Hepatocyte (in vitro differentiated cells): ENCODE results near the gene SLC5A4. TPM values are rescaled to one million over a fixed set of nuclear protein-coding genes. Genes with fewer than 3 reads are reported as not detected.

ENCODE experiments used
- DNase-seq: peaks from one replicate; pipeline ENCODE4 v3.0.0-alpha.2; 2016; ENCODE audit warnings: low spot score
- H2AFZ ChIP-seq: fragments of 200-600 bp; sonication (generic); 2 replicates; pipeline ENCODE4 v1.6.0; 2016; ENCODE audit warnings: antibody characterized with exemption, mild to moderate bottlenecking
- H3K27ac ChIP-seq: fragments of 200-600 bp; sonication (generic); 2 replicates; pipeline ENCODE4 v1.5.1; 2016; ENCODE audit warnings: mild to moderate bottlenecking
- H3K27me3 ChIP-seq: fragments of 200-600 bp; sonication (generic); 2 replicates; pipeline ENCODE4 v1.6.1; 2016
- H3K36me3 ChIP-seq: fragments of 200-600 bp; sonication (generic); replicated peaks from 2 replicates; pipeline ENCODE4 v1.5.1; 2016; ENCODE audit warnings: low read depth; ENCODE audit not compliant: insufficient read depth
- H3K4me1 ChIP-seq: fragments of 200-600 bp; sonication (generic); 2 replicates; pipeline ENCODE4 v1.5.1; 2016; ENCODE audit warnings: mild to moderate bottlenecking, moderate library complexity; ENCODE audit not compliant: insufficient read depth
- H3K4me2 ChIP-seq: fragments of 200-600 bp; sonication (generic); 2 replicates; pipeline ENCODE4 v1.6.0; 2016
- H3K4me3 ChIP-seq: fragments of 200-600 bp; sonication (generic); 2 replicates; pipeline ENCODE4 v1.5.1; 2016; ENCODE audit warnings: mild to moderate bottlenecking
- H3K79me2 ChIP-seq: fragments of 200-600 bp; sonication (generic); 2 replicates; pipeline ENCODE4 v1.6.0; 2017; ENCODE audit warnings: mild to moderate bottlenecking
- H3K9me2 ChIP-seq: fragments of 200-600 bp; sonication (generic); replicated peaks from 2 replicates; pipeline ENCODE4 v1.6.0; 2017; ENCODE audit warnings: mild to moderate bottlenecking; ENCODE audit not compliant: insufficient read depth
- H3K9me3 ChIP-seq: fragments of 200-600 bp; sonication (generic); 2 replicates; pipeline ENCODE4 v1.5.1; 2016; ENCODE audit warnings: low read depth, mild to moderate bottlenecking
- H4K20me1 ChIP-seq: fragments of 200-600 bp; sonication (generic); 2 replicates; pipeline ENCODE4 v1.6.0; 2016; ENCODE audit warnings: mild to moderate bottlenecking; ENCODE audit not compliant: insufficient read depth, poor library complexity, severe bottlenecking
- EZH2 ChIP-seq: fragments of 200-600 bp; sonication (generic); IDR thresholded peaks from 2 replicates; pipeline ENCODE4 v1.6.1; 2016; ENCODE audit warnings: antibody characterized with exemption, mild to moderate bottlenecking, borderline replicate concordance
- EZH2phosphoT487 ChIP-seq: fragments of 200-600 bp; sonication (generic); IDR thresholded peaks from one replicate; pipeline ENCODE4 v1.6.1; 2018; ENCODE audit warnings: antibody characterized with exemption, mild to moderate bottlenecking, low read depth, moderate library complexity; ENCODE audit not compliant: unreplicated experiment, severe bottlenecking
- WGBS: methylation state at CpG from one replicate; pipeline ENCODE4 v1.1.6; 2016; ENCODE audit warnings: low lambda C conversion rate; ENCODE audit errors: missing lambda C conversion rate; 5-methylcytosine and 5-hydroxymethylcytosine counted together
- polyA plus RNA-seq: library from polyadenylated mRNA; unstranded; fragments of >200 nt; fragmentation: Nextera tagmentation; extraction: Ambion mirVana; gene quantifications from 2 replicates; pipeline ENCODE4 v1.2.1, GENCODE V29; 2016
- total RNA-seq: library from RNA; depleted of rRNA; stranded (reverse); fragments of >200 nt; gene quantifications from 2 replicates; pipeline ENCODE4 v1.2.3, GENCODE V29; 2014
- TF ChIP-seq, protein P1 (sequence below): fragments of 200-600 bp; sonication (generic); IDR thresholded peaks from 2 replicates; pipeline ENCODE4 v1.5.1; 2016; ENCODE audit warnings: antibody characterized with exemption, mild to moderate bottlenecking; ENCODE audit not compliant: poor library complexity

The SLC5A4 gene
- total and polyA plus RNA-seq, 2 experiments from 2014 or later, result 0.47 TPM; not detected in 1

DNA sequence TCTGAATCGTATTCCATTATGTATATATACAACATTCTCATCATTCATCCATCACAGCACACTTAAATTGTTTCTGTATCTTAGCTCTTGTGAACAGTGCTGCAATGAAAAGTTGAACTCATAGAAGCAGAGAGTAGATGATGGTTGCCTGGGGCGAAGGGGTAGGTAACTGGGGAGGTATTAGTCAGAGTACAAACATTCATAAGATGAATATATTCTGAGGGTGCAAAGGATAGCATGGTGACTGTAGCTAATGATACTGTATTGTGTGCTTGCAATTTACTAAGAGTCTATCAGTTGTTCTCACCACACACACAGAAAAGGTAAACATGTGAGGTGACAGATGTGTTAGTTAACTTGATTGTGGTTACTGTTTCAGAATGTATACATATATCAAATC lies 37.7 kb downstream of the SLC5A4 start:
- no peaks in the 10 kb centered on the region for H3K27me3 ChIP-seq
- H3K79me2 ChIP-seq, result no peaks in the 10 kb centered on the region
- WGBS, result 93% methylated on average over 2 of the region's 2 CpGs
- H2AFZ ChIP-seq, result no peak overlapping the region
- no peaks in the 10 kb centered on the region for H3K36me3 ChIP-seq
- TF ChIP-seq EZH2 (no peak), EZH2phosphoT487 (no peak)
- TF ChIP-seq, protein P1, sequence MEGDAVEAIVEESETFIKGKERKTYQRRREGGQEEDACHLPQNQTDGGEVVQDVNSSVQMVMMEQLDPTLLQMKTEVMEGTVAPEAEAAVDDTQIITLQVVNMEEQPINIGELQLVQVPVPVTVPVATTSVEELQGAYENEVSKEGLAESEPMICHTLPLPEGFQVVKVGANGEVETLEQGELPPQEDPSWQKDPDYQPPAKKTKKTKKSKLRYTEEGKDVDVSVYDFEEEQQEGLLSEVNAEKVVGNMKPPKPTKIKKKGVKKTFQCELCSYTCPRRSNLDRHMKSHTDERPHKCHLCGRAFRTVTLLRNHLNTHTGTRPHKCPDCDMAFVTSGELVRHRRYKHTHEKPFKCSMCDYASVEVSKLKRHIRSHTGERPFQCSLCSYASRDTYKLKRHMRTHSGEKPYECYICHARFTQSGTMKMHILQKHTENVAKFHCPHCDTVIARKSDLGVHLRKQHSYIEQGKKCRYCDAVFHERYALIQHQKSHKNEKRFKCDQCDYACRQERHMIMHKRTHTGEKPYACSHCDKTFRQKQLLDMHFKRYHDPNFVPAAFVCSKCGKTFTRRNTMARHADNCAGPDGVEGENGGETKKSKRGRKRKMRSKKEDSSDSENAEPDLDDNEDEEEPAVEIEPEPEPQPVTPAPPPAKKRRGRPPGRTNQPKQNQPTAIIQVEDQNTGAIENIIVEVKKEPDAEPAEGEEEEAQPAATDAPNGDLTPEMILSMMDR, result no peak
- H3K9me3 ChIP-seq, result no peaks in the 10 kb centered on the region
- H3K9me2 ChIP-seq, result no peaks in the 10 kb centered on the region
- no peak overlapping the region for H3K4me3 ChIP-seq
- H3K4me2 ChIP-seq, result no peak overlapping the region
- H3K27ac ChIP-seq, result no peak overlapping the region
- no peaks in the 10 kb centered on the region for H3K4me1 ChIP-seq
- DNase-seq, result no peak
- H4K20me1 ChIP-seq, result no peaks in the 10 kb centered on the region

GRCh38 chr22:32216911-32217310 lies 38.2 kb downstream of the SLC5A4 start:
- TF ChIP-seq, protein P1, result no peak
- TF ChIP-seq EZH2 (no peak), EZH2phosphoT487 (no peak)
- no peak for DNase-seq
- H3K4me3 ChIP-seq, result no peak overlapping the region
- no peaks in the 10 kb centered on the region for H3K9me2 ChIP-seq
- 86% methylated on average over 10 of the region's 10 CpGs for WGBS
- H3K9me3 ChIP-seq, result no peaks in the 10 kb centered on the region
- no peaks in the 10 kb centered on the region for H3K79me2 ChIP-seq
- H3K27me3 ChIP-seq, result no peaks in the 10 kb centered on the region
- H3K27ac ChIP-seq, result no peak overlapping the region
- no peaks in the 10 kb centered on the region for H4K20me1 ChIP-seq
- H3K4me2 ChIP-seq, result no peak overlapping the region
- H3K4me1 ChIP-seq, result no peaks in the 10 kb centered on the region
- H2AFZ ChIP-seq, result no peak overlapping the region
- H3K36me3 ChIP-seq, result no peaks in the 10 kb centered on the region

GRCh38 chr22:32211011-32211410 lies 44.1 kb downstream of the SLC5A4 start:
- Histone ChIP-seq H3K27me3 (no peaks in the 10 kb centered on the region), H3K79me2 (no peaks in the 10 kb centered on the region), H3K9me3 (no peaks in the 10 kb centered on the region), H3K27ac (no peak overlapping the region), H3K36me3 (no peaks in the 10 kb centered on the region), H3K9me2 (no peaks in the 10 kb centered on the region), H4K20me1 (no peaks in the 10 kb centered on the region), H2AFZ (no peak overlapping the region), H3K4me2 (no peak overlapping the region), H3K4me3 (no peak overlapping the region), H3K4me1 (no peaks in the 10 kb centered on the region)
- no peak for DNase-seq
- WGBS, result 93% methylated on average over 7 of the region's 7 CpGs
- TF ChIP-seq EZH2 (no peak), EZH2phosphoT487 (no peak)
- TF ChIP-seq, protein P1, result no peak

- Histone ChIP-seq H3K27me3 (no peaks in the 10 kb centered on the region), H4K20me1 (no peaks in the 10 kb centered on the region), H3K36me3 (no peaks in the 10 kb centered on the region), H3K79me2 (no peaks in the 10 kb centered on the region), H2AFZ (no peak overlapping the region), H3K4me2 (no peak overlapping the region), H3K4me1 (no peaks in the 10 kb centered on the region), H3K27ac (no peak overlapping the region), H3K9me2 (no peaks in the 10 kb centered on the region), H3K4me3 (no peak overlapping the region), H3K9me3 (no peaks in the 10 kb centered on the region)
- TF ChIP-seq EZH2phosphoT487 (no peak), EZH2 (no peak)
- TF ChIP-seq, protein P1, result no peak
- DNase-seq, result no peak
- 99% methylated on average over 3 of the region's 3 CpGs for WGBS
These were observed 46.5 kb downstream of the SLC5A4 start for GRCh38 chr22:32208681-32209080.
